Measurements from ENCODE around the gene RAPGEF1.

DNA sequence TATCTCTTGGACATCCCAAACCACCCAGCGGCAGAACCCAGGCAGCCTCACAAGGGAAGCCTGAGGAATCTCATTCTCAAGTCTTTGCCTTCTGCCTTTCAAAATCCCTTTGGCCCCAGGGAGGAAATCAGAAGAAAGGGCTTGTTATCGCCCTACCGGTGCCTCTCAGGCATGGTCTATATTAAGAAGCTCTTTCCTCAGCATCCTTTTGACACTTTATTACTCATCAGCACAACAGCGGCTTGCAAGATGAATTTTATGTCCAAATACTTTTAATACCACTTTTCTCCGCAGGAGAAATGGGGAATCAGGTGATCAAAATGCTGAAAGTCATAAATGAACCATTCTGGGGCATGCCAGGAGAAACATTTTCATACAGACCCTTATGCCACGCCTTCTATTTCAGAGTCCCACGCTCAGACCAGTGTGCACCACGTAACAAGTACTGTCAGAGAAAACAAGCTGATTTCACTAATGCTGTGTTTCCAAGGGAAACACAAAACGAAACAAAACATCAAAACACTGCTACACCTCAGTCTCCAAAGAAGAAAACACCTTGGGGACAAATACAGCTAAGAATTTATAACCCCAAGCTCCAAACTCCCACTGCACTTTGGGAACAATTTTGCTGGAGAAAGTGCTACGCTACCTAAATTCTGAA is 30.0 kb downstream of the RAPGEF1 start:
- TF ChIP-seq ZNF274 (IDR thresholded peaks at IDR 0.05; ENCODE audit: low read depth, low read length) (no peak), YY1 (IDR thresholded peaks at IDR 0.05; ENCODE audit: insufficient read depth, insufficient read length) (no peak)

Measured in NT2/D1 (cell line).